ENCODE measurements around the gene TMEM163. TPM values are rescaled to one million over a fixed set of nuclear protein-coding genes. Genes with fewer than 3 reads are reported as not detected.
"Not testable (repeated sequence)": the region's sequence is repeated elsewhere in the genome, so short reads cannot be mapped to it uniquely, and the experiment has no call there.

The TMEM163 gene
- total and polyA plus RNA-seq, 9 donors, result 0.24 to 3.6 (median 1.5) TPM

DNA sequence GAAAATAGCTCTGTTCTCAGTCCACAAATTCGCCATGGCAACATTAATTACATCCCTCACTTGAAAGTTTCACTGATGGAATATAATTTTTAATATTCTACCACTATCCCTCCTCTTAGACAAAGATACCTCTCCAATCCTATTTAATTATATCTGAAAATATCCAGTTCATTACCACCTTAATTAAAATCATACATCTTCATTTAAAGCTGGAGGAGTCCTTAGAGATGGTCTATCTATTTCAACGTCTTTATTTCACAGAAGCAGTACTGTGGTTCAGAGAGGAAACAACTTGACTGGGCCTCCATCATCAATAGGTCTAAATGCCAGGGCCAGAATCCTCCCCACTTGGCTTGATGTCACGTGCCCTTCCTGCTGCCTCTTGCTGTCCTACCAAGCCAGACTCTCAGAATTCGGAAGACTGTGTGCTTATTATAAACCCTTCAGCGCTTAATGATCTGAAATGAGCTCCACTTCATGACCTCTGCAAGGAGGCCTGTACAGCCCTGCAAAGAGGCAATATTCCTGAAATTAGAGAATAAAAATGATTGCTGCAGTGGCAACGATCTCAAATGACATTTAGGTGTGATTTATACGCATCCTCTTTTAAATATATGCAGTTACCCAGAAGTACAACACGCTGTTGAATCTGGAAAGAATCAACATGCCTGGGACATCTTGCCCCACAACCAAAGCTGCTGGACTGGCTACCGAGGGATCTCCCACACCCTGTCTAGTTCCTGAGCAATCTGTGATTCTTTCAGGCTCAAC, 146.3 kb downstream of the TMEM163 start:
- H3K4me1 ChIP-seq (ENCODE audit: insufficient read depth), result no peaks in the 10 kb centered on the region

GRCh38 chr2:134570676-134571075, 148.1 kb downstream of the TMEM163 start:
- DNase-seq, result no peak
- H3K4me1 ChIP-seq (ENCODE audit: insufficient read depth), result no peaks in the 10 kb centered on the region
- no peaks in the 10 kb centered on the region for H3K9me3 ChIP-seq
- H3K27ac ChIP-seq, result no peak overlapping the region
- H3K36me3 ChIP-seq, result no peaks in the 10 kb centered on the region
- 63 to 72% (median 67%) methylated on average over 3 of the region's 3 CpGs for WGBS, 3 donors
- no peaks in the 10 kb centered on the region for H3K27me3 ChIP-seq
- H3K4me3 ChIP-seq, result no peak overlapping the region
- intact Hi-C loops (cut with DNase I), result no loop called here
- no peak for TF ChIP-seq EP300 (IDR thresholded peaks at IDR 0.05)
- no peak for TF ChIP-seq POLR2A (IDR thresholded peaks at IDR 0.05)
- TF ChIP-seq, protein P1, sequence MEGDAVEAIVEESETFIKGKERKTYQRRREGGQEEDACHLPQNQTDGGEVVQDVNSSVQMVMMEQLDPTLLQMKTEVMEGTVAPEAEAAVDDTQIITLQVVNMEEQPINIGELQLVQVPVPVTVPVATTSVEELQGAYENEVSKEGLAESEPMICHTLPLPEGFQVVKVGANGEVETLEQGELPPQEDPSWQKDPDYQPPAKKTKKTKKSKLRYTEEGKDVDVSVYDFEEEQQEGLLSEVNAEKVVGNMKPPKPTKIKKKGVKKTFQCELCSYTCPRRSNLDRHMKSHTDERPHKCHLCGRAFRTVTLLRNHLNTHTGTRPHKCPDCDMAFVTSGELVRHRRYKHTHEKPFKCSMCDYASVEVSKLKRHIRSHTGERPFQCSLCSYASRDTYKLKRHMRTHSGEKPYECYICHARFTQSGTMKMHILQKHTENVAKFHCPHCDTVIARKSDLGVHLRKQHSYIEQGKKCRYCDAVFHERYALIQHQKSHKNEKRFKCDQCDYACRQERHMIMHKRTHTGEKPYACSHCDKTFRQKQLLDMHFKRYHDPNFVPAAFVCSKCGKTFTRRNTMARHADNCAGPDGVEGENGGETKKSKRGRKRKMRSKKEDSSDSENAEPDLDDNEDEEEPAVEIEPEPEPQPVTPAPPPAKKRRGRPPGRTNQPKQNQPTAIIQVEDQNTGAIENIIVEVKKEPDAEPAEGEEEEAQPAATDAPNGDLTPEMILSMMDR (IDR thresholded peaks at IDR 0.05), result no peak

More for the DNA sequence above, 146.3 kb downstream of the TMEM163 start:
- Histone ChIP-seq H3K27me3 (no peaks in the 10 kb centered on the region), H3K27ac (no peak overlapping the region), H3K36me3 (no peaks in the 10 kb centered on the region), H3K9me3 (no peaks in the 10 kb centered on the region), H3K4me3 (no peak overlapping the region)
- DNase-seq, result no peak
- intact Hi-C loops (cut with DNase I), result no loop called here
- 70 to 75% (median 73%) methylated on average over 9 of the region's 9 CpGs for WGBS, 3 donors
- no peak for TF ChIP-seq POLR2A (IDR thresholded peaks at IDR 0.05)
- no peak for TF ChIP-seq EP300 (IDR thresholded peaks at IDR 0.05)
- TF ChIP-seq, protein P1 (IDR thresholded peaks at IDR 0.05), result no peak

- TF ChIP-seq EP300 (IDR thresholded peaks at IDR 0.05) (no peak), POLR2A (IDR thresholded peaks at IDR 0.05) (no peak)
- TF ChIP-seq, protein P1 (IDR thresholded peaks at IDR 0.05), result no peak
- H3K9me3 ChIP-seq, result no peaks in the 10 kb centered on the region
- 91 to 98% (median 93%) methylated on average over 2 of the region's 2 CpGs for WGBS, 3 donors
- H3K4me3 ChIP-seq, result no peak overlapping the region
- H3K27me3 ChIP-seq, result no peaks in the 10 kb centered on the region
- H3K4me1 ChIP-seq (ENCODE audit: insufficient read depth), result no peaks in the 10 kb centered on the region
- no peaks in the 10 kb centered on the region for H3K36me3 ChIP-seq
- no peak for DNase-seq
- intact Hi-C loops (cut with DNase I), result no loop called here
- H3K27ac ChIP-seq, result no peak overlapping the region
These were observed 150.4 kb downstream of the TMEM163 start for GRCh38 chr2:134568413-134568812.

- no peaks in the 10 kb centered on the region for H3K4me1 ChIP-seq (ENCODE audit: insufficient read depth)
- H3K27me3 ChIP-seq, result no peaks in the 10 kb centered on the region
- 59 to 86% (median 82%) methylated on average over 1 of the region's 1 CpG for WGBS, 3 donors
- DNase-seq, result no peak
- TF ChIP-seq, protein P1 (IDR thresholded peaks at IDR 0.05), result no peak
- no peak for TF ChIP-seq POLR2A (IDR thresholded peaks at IDR 0.05)
- TF ChIP-seq EP300 (IDR thresholded peaks at IDR 0.05), result no peak
- no peaks in the 10 kb centered on the region for H3K36me3 ChIP-seq
- H3K4me3 ChIP-seq, result no peak overlapping the region
- H3K27ac ChIP-seq, result no peak overlapping the region
- no peaks in the 10 kb centered on the region for H3K9me3 ChIP-seq
- intact Hi-C loops (cut with DNase I), result no loop called here
These were observed 151.1 kb downstream of the TMEM163 start for GRCh38 chr2:134567666-134568065.

DNA sequence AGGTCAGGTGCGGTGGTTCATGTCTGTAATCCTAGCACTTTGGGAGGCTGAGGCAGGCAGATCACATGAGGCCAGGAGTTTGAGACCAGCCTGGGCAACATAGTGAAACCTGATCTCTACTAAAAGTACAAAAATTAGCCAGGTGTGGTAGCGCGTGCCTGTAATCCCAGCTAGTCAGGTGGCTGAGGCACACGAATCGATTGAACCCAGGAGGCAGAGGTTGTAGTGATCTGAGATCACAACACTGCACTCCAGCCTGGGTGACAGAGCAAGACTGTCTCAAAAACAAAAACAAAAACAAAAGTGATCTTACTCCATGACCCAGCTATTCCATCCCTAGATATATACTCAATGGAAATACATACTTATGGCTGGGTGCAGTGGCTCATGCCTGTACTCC, 153.8 kb downstream of the TMEM163 start:
- 81 to 88% (median 86%) methylated on average over 5 of the region's 5 CpGs for WGBS, 3 donors
- H3K4me3 ChIP-seq; H3K4me1 ChIP-seq (ENCODE audit: insufficient read depth); intact Hi-C loops (cut with DNase I); H3K27ac ChIP-seq; DNase-seq; H3K27me3 ChIP-seq; H3K36me3 ChIP-seq; H3K9me3 ChIP-seq: not testable (repeated sequence)
